K562 (cell line): Measurements from ENCODE around the gene FOXK2. TPM values are rescaled to one million over a fixed set of nuclear protein-coding genes. Genes with fewer than 3 reads are reported as not detected.
A peak's percentile ranks its signal among the peaks of the same experiment; 100 is the strongest.

Experiments used
- BCL6 ChIP-seq: fragments of 250-450 bp; sonication (Bioruptor Pico); IDR thresholded peaks from 2 replicates; pipeline ENCODE4 v1.4.0; 2020
- CCAR2 ChIP-seq: fragments of 200-400 bp; formaldehyde crosslinking; IDR thresholded peaks from 2 replicates; pipeline ENCODE4 v1.6.1; 2017; ENCODE audit warnings: mild to moderate bottlenecking, low read depth, low read length
- ETV6 ChIP-seq, 3 experiments: fragments of 150-350 bp in 1 of 3; sonication (generic) in 1 of 3; formaldehyde crosslinking in 1 of 3; IDR thresholded peaks; 2 replicates each; pipeline versions ENCODE4 v1.6.1 to v1.8.0; 2014 to 2022; ENCODE audit warnings: borderline replicate concordance in 2 of 3, low read depth in 2 of 3, antibody characterized with exemption in 1 of 3, low read length in 1 of 3, mild to moderate bottlenecking in 1 of 3, missing genetic modification reagents in 1 of 3
- GABPB1 ChIP-seq: sonication (generic); formaldehyde crosslinking; IDR thresholded peaks from 2 replicates; pipeline ENCODE4 v1.8.0; 2022; ENCODE audit warnings: mild to moderate bottlenecking, missing genetic modification reagents
- HDGF ChIP-seq: fragments of 450-650 bp; IDR thresholded peaks from 2 replicates; pipeline ENCODE4 v1.6.1; 2016
- IRF2 ChIP-seq: sonication (generic); formaldehyde crosslinking; IDR thresholded peaks from 2 replicates; pipeline ENCODE4 v1.8.1; 2022; ENCODE audit warnings: mild to moderate bottlenecking, missing genetic modification reagents
- MAZ ChIP-seq, 2 experiments: fragments of 450-650 bp in 1 of 2; sonication (generic) in 1 of 2; formaldehyde crosslinking; IDR thresholded peaks in 1 of 2; conservative IDR thresholded peaks in 1 of 2; 2 replicates each; pipeline versions ENCODE4 v1.4.0 to v1.5.0; 2020; ENCODE audit warnings: mild to moderate bottlenecking in 1 of 2, missing genetic modification reagents in 1 of 2
- MCM2 ChIP-seq: fragments of 450-650 bp; IDR thresholded peaks from 2 replicates; pipeline ENCODE4 v1.6.1; 2017; ENCODE audit warnings: low read depth, mild to moderate bottlenecking
- MEF2D ChIP-seq: conservative IDR thresholded peaks from 2 replicates; pipeline ENCODE4 v1.6.1; 2016; ENCODE audit warnings: low read depth, missing genetic modification characterization, missing compliant biosample characterization
- NFE2 ChIP-seq: IDR thresholded peaks from 2 replicates; pipeline ENCODE4 v1.6.1; 2014; ENCODE audit warnings: antibody characterized with exemption, low read depth
- NFIX ChIP-seq: fragments of 250-450 bp; sonication (Bioruptor Pico); IDR thresholded peaks from 2 replicates; pipeline ENCODE4 v1.4.0; 2020; ENCODE audit warnings: low read depth, mild to moderate bottlenecking, moderate library complexity
- RCOR1 ChIP-seq, 2 experiments: IDR thresholded peaks; 2 replicates each; pipeline ENCODE4 v1.6.1; 2012; ENCODE audit warnings: low read depth in 2 of 2, low read length in 2 of 2, borderline replicate concordance in 1 of 2, improper control_type of control experiment in 1 of 2
- ZFP91 ChIP-seq: sonication (generic); formaldehyde crosslinking; IDR thresholded peaks from 2 replicates; pipeline ENCODE4 v1.8.0; 2022; ENCODE audit warnings: mild to moderate bottlenecking, missing genetic modification reagents
- ZNF133 ChIP-seq: fragments of 250-450 bp; sonication (Bioruptor Pico); IDR thresholded peaks from 2 replicates; pipeline ENCODE4 v1.4.0; 2020; ENCODE audit warnings: mild to moderate bottlenecking
- ZNF407 ChIP-seq: fragments of 450-650 bp; IDR thresholded peaks from 2 replicates; pipeline ENCODE4 v1.6.1; 2016; ENCODE audit warnings: low read depth
- ZNF699 ChIP-seq: fragments of 250-450 bp; sonication (Bioruptor Pico); IDR thresholded peaks from 2 replicates; pipeline ENCODE4 v1.8.0; 2021; ENCODE audit warnings: mild to moderate bottlenecking, moderate library complexity; ENCODE audit not compliant: insufficient replicate concordance
- ZNF785 ChIP-seq: fragments of 250-450 bp; sonication (Bioruptor Pico); IDR thresholded peaks from 2 replicates; pipeline ENCODE4 v1.4.0; 2020; ENCODE audit warnings: mild to moderate bottlenecking
- polyA plus RNA-seq, 8 experiments: library from polyadenylated mRNA; depleted of rRNA in 4 of 8; stranded (reverse) in 5 of 8; unstranded in 3 of 8; fragments of >200 nt; fragmentation: Nextera tagmentation in 2 of 8; fragmentation: Illumina TruSeq in 1 of 8; extraction: Ambion mirVana in 2 of 8; extraction: Trizol in 1 of 8; gene quantifications; 2 replicates each; pipeline versions ENCODE4 v1.2.1 to v1.2.3, GENCODE V29; 2011 to 2014; ENCODE audit warnings: inconsistent platforms in 1 of 8, missing spikeins in 1 of 8
- total RNA-seq, 7 experiments: library from RNA; depleted of rRNA in 6 of 7; stranded (reverse); fragments of >200 nt in 6 of 7; fragmentation: Illumina TruSeq in 2 of 7; extraction: Trizol in 2 of 7; gene quantifications; 2 replicates each; pipeline versions ENCODE4 v1.2.1 to v1.2.3, GENCODE V29; 2011 to 2021; ENCODE audit warnings: low replicate concordance in 1 of 7

The FOXK2 gene
- total and polyA plus RNA-seq, 9 of the 15 experiments (the other 6 are each of a cell fraction or from before 2014, with no cell fraction given), result 3.0 to 86.0 (median 44.1) TPM

GRCh38 chr17:82494236-82495055 is 25.1 kb upstream of the FOXK2 start (continued):
- TF ChIP-seq ZNF407 (peak; percentile 82), NFE2 (no peak), MCM2 (no peak), BCL6 (CRISPR knock-in tag) (no peak), RCOR1 (IDR thresholded peaks at IDR 0.05; ENCODE audit: borderline replicate concordance in 1 of 2, low read depth in 2 of 2, low read length in 2 of 2) (peak in 1 of 2 experiments; percentile 78; a peak in 3 of 4 replicates), GABPB1 (peak; percentile 74), ZNF785 (CRISPR knock-in tag) (no peak), ZNF699 (CRISPR knock-in tag) (no peak), ZNF133 (CRISPR knock-in tag) (no peak), MEF2D (peak; percentile 64), CCAR2 (0 out of 2 replicates have a peak, but pooled peaks have one; percentile 22), ZFP91 (peak; percentile 31; the same call in 1 of the 2 replicates), HDGF (no peak), NFIX (CRISPR knock-in tag) (no peak), IRF2 (CRISPR knock-in tag) (no peak), MAZ (CRISPR knock-in tag; conservative IDR thresholded peaks at IDR 0.05 in 1 of 2, IDR thresholded peaks at IDR 0.05 in 1 of 2) (peak; percentile 91 to 95), ETV6 (IDR thresholded peaks at IDR 0.05; ENCODE audit: borderline replicate concordance in 1 of 2, low read depth in 2 of 2, low read length in 1 of 2) (peak in 1 of 2 experiments; percentile 17; a peak in 1 of 4 replicates), ETV6 (CRISPR knock-in tag; IDR thresholded peaks at IDR 0.05; ENCODE audit: borderline replicate concordance) (no peak)
